ENCODE results near the gene DYTN.
"Not testable (repeated sequence)": the region's sequence is repeated elsewhere in the genome, so short reads cannot be mapped to it uniquely, and the experiment has no call there.

Gene DYTN, protein sequence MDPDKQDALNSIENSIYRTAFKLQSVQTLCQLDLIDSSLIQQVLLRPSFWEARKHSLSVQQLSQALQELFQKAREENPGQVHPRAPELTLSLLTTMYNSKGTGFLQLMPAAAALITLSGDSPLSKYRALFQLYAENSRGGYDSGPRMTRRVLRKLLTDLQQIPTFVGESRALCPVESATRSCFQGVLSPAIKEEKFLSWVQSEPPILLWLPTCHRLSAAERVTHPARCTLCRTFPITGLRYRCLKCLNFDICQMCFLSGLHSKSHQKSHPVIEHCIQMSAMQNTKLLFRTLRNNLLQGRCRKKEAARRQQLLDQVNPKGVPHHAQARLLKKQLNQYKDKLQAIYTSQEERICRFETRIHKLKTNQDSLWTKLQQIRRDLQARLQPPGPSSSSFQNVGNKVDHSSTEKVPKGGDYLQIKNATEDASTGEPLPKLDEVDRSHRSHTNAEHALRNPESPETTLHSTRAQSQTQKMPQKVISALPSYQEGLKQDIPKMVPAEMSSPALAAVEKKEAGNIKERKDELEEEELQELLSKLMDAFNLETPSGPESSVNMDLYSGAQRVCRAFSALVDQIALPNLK

DNA sequence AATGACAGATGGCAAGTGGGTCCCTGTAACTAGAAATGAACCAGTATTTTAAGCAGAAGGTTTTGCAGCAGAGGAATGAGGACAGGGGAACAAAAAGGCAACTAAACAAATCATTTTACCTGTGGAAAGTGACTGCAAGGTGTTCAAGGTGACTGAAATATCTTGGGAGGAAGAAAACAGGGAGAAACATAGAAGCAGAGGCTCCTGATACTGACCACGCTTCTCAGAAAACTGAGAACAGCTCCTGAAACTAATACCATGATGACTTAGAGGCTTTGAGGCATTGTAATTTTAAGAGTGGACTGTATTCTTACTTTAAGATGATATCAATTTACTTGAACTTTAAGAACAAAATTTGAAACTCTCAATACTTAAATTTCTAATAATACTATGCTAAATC, at the start of gene DYTN:
TSS of gene DYTN (minus strand) at position 101 of the 400 bp plus-strand sequence. CDS start 117 bp downstream, outside the sequence.
- H3K4me3 ChIP-seq (ENCODE audit: low read depth, low read length) = no peak within 1 kb of the TSS
- no peak for DNase-seq (ENCODE audit: low read depth)

DNA sequence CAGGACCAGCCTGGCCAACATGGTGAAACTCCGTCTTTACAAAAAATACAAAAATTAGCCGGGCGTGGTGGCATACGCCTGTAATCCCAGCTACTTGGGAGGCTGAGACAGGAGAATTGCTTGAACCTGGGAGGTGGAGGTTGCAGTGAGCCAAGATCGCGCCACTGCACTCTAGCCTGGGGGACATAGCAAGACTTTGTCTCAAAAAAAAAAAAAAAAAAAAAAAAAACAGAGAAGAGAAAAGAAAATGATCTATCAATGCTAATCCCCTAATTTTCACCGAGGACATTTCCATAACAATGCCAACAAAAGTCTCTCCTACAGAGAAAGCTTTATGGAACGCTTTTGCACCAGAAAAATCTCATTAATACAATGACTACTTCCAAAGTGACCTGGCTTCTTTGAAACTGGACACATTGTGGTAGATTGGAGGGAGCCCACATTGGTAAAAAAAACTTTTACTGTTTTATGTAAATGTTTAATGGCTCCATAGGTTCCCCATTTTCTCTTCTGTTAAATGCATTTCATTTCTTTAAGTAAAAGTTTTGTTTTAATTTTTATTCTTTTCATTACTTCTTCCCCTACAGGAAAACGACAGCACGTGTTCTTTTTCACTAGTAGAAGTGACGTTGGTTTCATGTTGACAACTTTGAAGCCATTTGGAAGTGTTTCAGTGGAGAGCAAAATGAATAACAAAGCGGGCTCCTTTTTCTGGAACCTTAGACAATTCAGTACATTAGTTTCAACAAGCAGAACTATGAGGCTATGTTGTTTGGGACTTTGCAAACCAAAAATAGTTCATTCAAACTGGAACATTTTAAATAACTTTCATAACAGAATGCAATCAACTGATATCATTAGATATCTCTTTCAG, 48.1 kb upstream of the DYTN start:
- no peak for DNase-seq (ENCODE audit: low read depth)
- peak overlapping the region; percentile 66 for H3K4me3 ChIP-seq (ENCODE audit: low read depth, low read length)

DNA sequence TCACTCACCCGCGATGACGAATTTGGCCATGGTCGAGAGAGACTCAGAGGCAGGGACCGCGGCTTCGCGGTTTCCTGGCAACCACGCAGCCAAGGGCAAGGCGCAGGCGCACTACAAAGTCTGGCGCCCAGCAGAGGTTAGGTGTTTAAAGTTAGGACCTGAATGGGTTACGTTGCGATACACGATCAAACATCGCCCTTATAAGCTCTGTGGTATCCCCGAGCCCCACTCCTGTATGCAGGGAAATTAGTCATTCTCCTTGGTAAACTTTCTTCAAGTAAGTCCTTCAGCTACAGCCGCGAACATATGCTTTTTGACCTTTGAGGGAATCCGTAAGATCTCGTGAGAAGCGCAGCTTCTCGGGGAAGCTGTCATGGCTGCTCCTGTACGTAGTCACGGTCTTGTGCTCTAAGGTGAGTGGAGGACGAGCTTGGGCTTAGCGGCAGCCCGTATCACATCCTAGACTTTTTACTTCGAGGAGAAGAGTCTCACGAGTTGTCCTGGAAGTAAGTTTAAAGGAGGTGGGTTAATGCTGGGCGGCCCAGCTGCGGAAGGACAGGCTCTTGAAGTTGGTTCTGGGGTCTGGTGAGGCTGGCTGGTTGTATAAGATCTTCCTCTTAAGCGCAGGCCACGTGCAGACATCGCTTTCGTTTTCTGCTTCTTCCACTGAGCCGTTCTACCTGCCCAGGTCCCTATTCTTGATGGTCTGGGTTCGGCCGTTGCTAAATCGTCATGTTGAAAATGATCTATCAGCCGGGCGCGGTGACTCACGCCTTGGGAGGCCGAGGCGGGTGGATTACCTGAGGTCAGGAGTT, 47.3 kb upstream of the DYTN start, which contains the start of the genes FASTKD2 and MDH1B:
TSS of gene FASTKD2 (plus strand) at position 365 of the 815 bp plus-strand sequence. CDS start 1,088 bp downstream, outside the sequence.
TSS of gene MDH1B (minus strand) at position 87 of the 815 bp plus-strand sequence. CDS start at position 30, 57 bp downstream.
- peak; percentile 89 for DNase-seq (ENCODE audit: low read depth)

DNA sequence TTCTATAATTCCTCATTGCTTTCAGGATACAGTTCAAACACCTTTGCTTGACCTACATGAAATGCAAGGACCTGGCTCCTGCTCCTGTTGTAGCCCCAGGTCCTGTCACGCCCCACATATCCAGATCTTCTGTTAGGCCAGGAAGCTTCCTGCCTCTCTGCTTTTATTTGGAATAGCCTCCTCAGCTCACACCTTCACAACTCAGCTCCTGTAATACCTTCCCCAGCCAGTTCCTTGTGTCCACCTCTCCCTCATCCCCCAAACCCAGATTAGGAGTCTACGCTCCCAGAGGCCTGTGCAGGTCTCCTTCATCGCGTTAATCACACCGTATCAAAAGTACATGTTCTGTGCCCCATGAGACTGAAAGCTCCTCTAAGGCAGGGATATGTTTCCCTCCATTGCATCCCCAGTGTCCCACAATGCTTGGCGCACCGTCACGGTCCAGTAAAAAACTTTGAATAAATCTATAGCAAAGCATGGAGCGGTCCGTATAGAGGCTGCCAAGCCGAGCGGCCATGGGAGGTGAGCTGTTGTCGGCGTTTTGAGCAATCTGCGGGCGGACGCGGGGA, 46.6 kb upstream of the DYTN start:
- no peak for DNase-seq (ENCODE audit: low read depth)
- peak overlapping the region; percentile 66 for H3K4me3 ChIP-seq (ENCODE audit: low read depth, low read length)

More for the DNA sequence above, 47.3 kb upstream of the DYTN start, which contains the start of the genes FASTKD2 and MDH1B:
- H3K4me3 ChIP-seq (ENCODE audit: low read depth, low read length) = peak within 1 kb of the TSS; percentile 66

DNA sequence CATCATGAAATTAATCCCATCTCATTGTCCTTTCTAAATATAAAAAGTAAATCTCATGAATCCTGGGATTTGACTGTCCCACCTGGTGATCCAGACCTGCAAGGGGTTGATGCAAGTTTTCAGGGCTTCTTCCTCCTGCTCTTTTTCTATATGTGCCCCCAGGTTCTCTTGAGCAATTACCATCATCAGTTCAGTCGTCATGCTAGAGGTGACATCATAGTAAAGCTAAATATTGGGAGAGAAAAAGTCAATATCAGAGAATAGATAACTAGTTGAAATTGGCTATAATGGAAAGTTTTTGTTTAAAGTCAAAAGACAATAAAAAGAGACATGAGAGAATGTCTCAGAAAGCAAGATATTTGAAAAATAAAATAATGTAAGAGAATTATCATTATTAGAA, 38.6 kb upstream of the DYTN start:
- no peak overlapping the region for H3K4me3 ChIP-seq (ENCODE audit: low read depth, low read length)
- DNase-seq (ENCODE audit: low read depth) = no peak

DNA sequence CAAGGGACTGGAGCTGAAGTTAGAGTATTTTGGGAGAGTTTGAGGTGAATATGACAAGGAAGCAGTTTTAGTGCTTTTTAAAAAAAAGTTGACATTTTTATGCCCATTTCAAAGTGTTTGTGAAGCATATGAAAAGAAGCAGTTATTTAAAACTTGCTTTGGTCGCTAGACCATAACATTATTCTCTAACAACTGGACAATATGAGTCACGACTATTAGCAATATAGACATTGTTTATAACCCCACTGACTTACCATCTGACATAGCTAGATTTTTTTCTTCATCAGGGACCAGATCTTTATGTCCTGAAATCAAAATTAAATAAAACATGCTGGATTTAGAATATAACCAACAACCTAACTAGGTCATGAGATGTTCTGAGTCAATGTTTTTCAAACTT, 22.6 kb upstream of the DYTN start:
- no peak for DNase-seq (ENCODE audit: low read depth)

DNA sequence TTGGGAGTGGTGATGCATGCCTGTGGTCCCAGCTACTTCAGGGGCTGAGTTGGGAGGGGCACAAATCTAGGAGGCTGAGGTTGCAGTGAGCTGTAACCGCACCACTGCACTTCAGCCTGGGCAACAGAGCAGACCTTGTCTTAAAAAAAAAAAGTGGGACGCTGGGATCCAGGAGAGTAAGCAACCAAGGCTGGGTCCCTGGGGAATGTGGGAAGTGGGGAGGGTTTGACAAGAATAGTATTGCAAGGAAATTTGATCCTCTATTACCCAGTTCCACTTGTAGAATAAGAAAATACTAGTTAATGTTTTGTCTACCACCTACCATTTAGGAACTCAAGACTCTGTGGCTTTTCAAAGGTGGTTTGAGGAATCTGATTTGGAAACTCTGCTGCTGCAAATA, 21.1 kb upstream of the DYTN start:
- no peak overlapping the region for H3K4me3 ChIP-seq (ENCODE audit: low read depth, low read length)
- no peak for DNase-seq (ENCODE audit: low read depth)

More for the DNA sequence above, 22.6 kb upstream of the DYTN start:
- no peak overlapping the region for H3K4me3 ChIP-seq (ENCODE audit: low read depth, low read length)

DNA sequence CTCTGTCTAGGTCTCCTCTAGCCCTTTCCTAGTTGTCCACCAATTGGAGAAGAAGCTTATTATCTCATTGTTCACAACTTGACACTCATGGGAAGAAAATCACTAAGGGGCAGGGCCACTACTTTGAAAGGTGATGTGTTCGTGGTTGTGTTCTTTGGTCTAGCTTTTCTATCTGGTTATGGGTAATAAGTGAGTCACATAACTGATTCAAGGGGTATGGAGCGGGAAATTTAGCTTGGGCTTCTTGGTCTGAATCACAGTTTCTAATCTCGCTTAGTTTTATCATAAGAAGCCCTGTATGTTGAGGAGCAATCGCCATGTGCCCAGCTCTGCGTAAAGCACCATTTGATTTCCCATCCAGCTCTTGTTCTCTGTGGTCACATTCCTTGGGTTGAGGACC, 18.7 kb upstream of the DYTN start:
- DNase-seq (ENCODE audit: low read depth) = no peak
- H3K4me3 ChIP-seq (ENCODE audit: low read depth, low read length) = no peak overlapping the region

DNA sequence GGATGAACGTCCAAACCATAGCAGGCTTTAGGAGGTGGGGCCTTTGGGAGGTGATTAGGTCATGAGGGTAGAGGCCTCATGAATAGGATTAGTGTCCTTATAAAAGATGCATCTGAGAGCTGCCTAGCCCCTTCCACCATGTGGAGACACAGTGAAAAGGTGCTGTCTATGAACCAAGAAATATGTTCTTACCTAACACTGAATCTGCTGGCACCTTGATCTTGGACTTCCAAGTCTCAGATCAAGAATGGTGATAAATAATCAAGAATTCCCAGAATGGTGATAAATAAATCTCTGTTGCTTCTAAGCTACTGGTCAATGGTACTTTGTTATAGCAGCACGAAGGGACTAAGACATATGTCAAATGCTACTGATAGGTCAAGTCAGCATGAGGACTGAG, 15.1 kb upstream of the DYTN start:
- H3K4me3 ChIP-seq (ENCODE audit: low read depth, low read length) = no peak overlapping the region
- no peak for DNase-seq (ENCODE audit: low read depth)

DNA sequence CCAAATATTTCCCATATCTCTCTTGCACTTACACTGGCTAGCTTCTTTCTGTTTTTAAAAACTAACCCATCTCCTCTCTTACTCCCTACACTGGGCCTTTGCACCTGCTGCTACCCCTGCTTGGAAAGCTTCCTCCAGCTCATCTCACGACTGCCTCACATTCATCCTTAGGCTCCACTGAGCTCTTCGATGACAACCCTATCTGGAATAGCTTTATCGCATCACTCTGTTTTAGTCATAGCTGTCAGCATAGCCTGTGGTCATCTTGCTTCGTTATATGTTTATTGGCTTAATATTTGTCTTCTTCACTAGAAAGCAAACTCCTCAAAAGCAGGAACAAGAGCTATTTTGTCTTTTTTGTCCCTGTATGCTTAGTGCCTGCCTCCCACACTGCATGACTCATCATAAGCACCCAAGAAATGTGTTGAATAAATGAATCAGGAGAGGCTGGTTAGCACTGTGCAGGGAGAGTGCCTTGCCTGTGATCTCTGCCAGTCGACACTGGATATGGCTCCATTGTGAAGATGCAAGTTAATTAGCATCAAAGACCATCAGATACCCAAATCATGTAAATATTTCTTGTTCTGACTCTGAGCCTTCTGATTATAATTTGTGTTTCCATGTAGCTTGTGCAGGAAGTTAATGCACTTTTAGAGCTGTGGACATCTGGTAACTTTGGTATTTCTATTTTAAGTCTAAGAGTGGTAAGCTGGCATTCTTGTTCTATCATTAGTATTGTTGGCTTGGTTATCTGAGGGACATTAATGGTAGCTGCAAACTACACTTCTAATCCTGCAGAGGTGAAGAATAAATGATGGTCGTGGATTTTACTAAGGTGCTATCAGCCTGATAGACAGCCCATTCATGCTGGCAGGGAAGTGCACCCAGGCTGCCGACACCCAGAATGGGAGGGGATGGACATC, 10.3 kb upstream of the DYTN start:
- no peak overlapping the region for H3K4me3 ChIP-seq (ENCODE audit: low read depth, low read length)
- no peak for DNase-seq (ENCODE audit: low read depth)

DNA sequence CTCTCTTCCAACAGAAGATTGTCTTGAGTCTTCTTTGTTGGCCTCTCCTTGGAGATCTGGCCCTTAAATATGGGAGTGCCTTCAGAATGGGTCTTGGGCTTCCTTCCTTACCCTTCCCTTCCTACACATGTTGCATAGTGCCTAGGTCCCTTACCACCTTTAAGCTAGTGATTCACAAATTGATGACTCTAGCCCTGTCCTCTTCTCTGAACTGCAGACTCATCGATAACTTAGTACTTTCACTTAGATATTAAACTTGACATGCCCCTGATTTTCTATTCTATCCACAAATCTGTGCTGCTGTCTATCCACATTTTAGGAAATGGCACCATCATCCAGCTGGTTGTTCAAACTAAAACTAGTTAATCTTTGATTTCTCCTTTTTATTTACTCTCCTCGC, 9.1 kb upstream of the DYTN start:
- no peak for DNase-seq (ENCODE audit: low read depth)
- H3K4me3 ChIP-seq (ENCODE audit: low read depth, low read length) = no peak overlapping the region

DNA sequence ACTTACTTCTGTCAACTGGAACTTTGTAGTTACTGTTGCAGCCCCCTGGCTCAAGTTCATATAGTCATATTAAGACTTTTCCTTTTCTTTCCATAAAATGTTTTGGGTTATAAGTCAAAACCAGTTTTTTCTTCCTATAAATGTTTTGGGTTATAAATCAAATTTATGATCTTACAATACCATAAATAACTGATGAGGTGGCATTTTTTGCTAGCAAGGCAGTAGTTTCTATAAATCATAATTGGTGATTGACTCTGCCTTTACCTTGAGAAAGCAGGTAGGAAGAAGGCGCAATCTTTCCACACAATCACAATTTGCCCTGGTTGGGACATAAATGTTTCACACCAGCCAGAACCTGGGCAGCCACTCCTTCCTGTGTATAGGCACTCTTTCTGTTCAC, 5.1 kb upstream of the DYTN start:
- DNase-seq (ENCODE audit: low read depth) = no peak
- no peak overlapping the region for H3K4me3 ChIP-seq (ENCODE audit: low read depth, low read length)

DNA sequence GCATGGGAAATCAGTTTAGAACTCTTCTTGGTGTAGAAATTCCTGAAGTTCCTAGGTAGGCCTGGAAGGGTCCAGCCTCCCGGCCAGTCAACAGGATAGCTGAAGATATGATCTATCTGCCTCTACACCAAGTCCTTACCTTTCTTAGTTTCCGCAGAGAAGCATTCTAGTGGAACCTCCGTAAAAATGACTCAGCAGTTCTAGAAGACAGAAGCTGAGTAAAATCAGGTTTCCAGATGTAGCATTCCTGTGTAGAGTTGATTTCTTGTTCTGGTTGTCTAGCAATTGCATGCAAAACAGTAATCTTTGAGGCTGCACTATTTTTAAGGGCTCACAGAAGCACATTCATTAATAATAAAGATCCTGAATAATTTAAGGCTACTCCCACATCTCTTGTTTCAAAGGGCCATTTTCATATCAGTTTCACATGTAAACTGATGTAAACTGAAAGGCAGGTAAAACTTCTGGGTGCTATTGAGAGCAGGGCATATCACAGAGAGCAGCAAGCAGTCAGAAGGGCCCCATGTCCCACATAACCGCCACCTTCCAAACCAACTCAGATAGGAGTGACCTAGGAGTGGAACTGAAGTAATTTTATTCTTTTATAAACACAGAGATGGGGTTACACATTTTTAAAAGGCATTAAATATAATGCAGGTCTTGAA, 3.2 kb upstream of the DYTN start:
- no peak overlapping the region for H3K4me3 ChIP-seq (ENCODE audit: low read depth, low read length)
- DNase-seq (ENCODE audit: low read depth) = no peak

DNA sequence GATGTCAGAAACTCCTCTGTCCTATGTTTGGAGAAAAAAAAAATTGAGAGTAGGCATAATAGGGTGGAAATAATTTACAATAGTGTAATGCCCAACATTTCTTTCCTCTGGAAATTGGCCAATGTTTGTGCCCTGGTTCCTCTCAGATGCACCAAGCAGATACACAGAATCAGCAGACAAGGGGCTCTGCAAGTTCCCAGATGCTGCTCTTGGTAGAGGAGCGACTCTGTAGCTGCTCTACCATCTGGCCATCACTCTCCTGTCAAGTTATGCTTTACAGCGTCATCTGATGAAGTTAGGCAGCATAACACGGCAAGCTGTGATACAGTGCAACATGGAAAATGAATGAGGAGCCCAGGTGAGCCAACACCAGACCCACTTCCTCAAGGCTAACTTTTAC, 1.6 kb downstream of the DYTN start:
- DNase-seq (ENCODE audit: low read depth) = no peak
- no peak overlapping the region for H3K4me3 ChIP-seq (ENCODE audit: low read depth, low read length)

DNA sequence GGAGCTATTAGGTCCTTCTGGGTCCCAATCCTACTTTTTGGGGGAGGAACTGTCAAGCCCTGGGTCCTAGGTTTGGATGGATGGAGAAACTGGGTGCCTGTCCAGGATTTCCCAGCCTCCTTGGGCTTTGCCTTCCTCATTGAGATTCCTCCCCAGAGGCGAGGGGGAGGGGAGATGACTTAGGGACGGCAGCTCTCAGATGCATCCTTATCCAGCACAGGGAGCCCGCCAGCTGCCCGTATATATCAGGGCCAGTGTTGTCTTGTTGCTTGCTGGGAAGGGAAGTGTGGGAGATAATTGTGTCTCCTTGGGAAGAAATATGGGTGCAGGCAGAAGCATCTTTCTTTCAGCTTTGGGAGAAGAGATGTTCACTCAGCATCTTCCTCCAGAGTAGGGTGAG, 3.0 kb downstream of the DYTN start:
- not testable (repeated sequence) for DNase-seq (ENCODE audit: low read depth); H3K4me3 ChIP-seq (ENCODE audit: low read depth, low read length)

DNA sequence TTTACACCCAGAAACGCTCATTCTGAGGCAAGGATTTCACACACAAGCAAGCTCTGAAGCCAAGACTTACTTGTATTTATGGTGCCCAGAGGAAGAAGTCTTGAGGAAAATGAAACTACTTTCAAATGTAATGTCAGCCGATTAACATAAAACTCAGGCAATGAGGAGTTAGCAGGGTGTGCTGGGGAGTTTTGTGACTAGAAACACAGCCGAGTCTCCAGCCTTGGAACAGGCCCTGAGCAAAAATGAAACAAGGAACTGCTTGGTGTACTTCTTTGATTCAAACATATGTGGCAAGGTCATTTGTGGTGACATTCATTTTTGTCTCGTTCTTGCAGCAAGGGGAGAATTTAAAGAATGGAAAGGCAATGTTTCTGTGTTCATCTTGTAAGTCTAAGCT, 4.5 kb downstream of the DYTN start:
- no peak for DNase-seq (ENCODE audit: low read depth)
- no peak overlapping the region for H3K4me3 ChIP-seq (ENCODE audit: low read depth, low read length)

DNA sequence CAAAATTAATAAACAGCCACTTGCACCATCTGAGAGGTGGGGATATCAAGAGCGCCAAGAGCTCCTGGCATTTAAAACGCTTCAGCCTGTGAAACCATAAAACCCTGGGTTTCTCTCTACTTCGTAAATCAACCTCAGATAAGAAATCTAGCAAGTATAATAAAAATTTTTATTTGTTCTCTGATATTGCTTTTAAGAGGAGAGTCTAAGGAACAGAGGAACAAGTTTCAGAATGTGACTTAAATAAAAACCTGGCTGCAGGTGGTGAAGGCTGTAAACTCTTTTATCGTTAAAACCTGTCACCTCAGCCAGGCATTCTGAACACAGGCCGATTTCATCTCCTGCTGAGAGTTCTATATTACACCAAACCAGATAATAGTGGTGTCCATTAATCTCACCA, 9.9 kb downstream of the DYTN start:
- DNase-seq (ENCODE audit: low read depth) = no peak
- no peak overlapping the region for H3K4me3 ChIP-seq (ENCODE audit: low read depth, low read length)

Measured in skeletal muscle cell (primary cell).